Suprapubic skin (tissue), 3 donors: ENCODE data around the gene DOK6.

Source experiments
- CTCF ChIP-seq, 2 donors: fragments of 200-600 bp in 1 of 2; fragments of 450-650 bp in 1 of 2; sonication (generic) in 1 of 2; IDR thresholded peaks; one replicate each; pipeline ENCODE4 v1.5.1; 2016 to 2019; ENCODE audit warnings: antibody characterized with exemption in 2 of 2, mild to moderate bottlenecking in 1 of 2, moderate library complexity in 1 of 2
- POLR2AphosphoS5 ChIP-seq, 3 donors: sonication (generic); formaldehyde crosslinking; IDR thresholded peaks; one replicate each; pipeline ENCODE4 v1.6.1; 2017; ENCODE audit warnings: antibody characterized with exemption in 3 of 3

- TF ChIP-seq POLR2AphosphoS5 (IDR thresholded peaks at IDR 0.05) = no peak
- TF ChIP-seq CTCF (IDR thresholded peaks at IDR 0.05) = no peak
Measured at GRCh38 chr18:69674292-69674877, 273.7 kb downstream of the DOK6 start.
